IPS-NIHi7 (cell line): ENCODE data around the gene C1orf94.

Source experiments
- DNase-seq: peaks from one replicate; pipeline ENCODE4 v3.0.0; 2012; ENCODE audit warnings: mixed read lengths; ENCODE audit errors: extremely low spot score

C1orf94 gene

GRCh38 chr1:34262023-34262853 is 85.5 kb downstream of the C1orf94 start:
- no peak for DNase-seq

- no peak for DNase-seq
Observed at GRCh38 chr1:34262921-34263320, 86.2 kb downstream of the C1orf94 start.

- no peak for DNase-seq
Observed at GRCh38 chr1:34263406-34263805, 86.7 kb downstream of the C1orf94 start.

- no peak for DNase-seq
Observed at GRCh38 chr1:34265396-34265795, 88.7 kb downstream of the C1orf94 start.

- DNase-seq: peak; percentile 40
Observed at GRCh38 chr1:34266127-34266951, 89.6 kb downstream of the C1orf94 start.

GRCh38 chr1:34267326-34267725 is 90.6 kb downstream of the C1orf94 start:
- DNase-seq: no peak

GRCh38 chr1:34268311-34268954 is 91.7 kb downstream of the C1orf94 start:
- DNase-seq: no peak
